CD4-positive, CD25-positive, alpha-beta regulatory T cell (primary cell): Measurements from ENCODE around the gene SPATA19. TPM values are rescaled to one million over a fixed set of nuclear protein-coding genes. Genes with fewer than 3 reads are reported as not detected.
"Not testable (repeated sequence)": the region's sequence is repeated elsewhere in the genome, so short reads cannot be mapped to it uniquely, and the experiment has no call there.

Experiments used
- ATAC-seq, 2 donors: fragments of 150-1000 bp; cut with Tn5 transposase; one replicate each; pipeline ENCODE4 v1.10.0; 2021; ENCODE audit warnings: low read depth in 2 of 2, moderate number of reproducible peaks in 2 of 2, moderate library complexity in 1 of 2
- DNase-seq, 3 donors: peaks; one replicate each; pipeline versions ENCODE4 v3.0.0 to v3.0.0-alpha.2; 2012 to 2022; ENCODE audit warnings: mixed read lengths in 1 of 3
- H3K27ac ChIP-seq: one replicate; pipeline ENCODE4 v1.7.0; 2013; ENCODE audit warnings: mild to moderate bottlenecking, low read length; ENCODE audit not compliant: insufficient read depth, poor library complexity, severe bottlenecking
- H3K27me3 ChIP-seq: one replicate; pipeline ENCODE4 v1.7.0; 2013; ENCODE audit warnings: low read length; ENCODE audit not compliant: control insufficient read depth, insufficient read depth
- H3K36me3 ChIP-seq: one replicate; pipeline ENCODE4 v1.7.0; 2013; ENCODE audit warnings: mild to moderate bottlenecking, low read length, moderate library complexity; ENCODE audit not compliant: control insufficient read depth, insufficient read depth
- H3K4me1 ChIP-seq: 2 replicates; pipeline ENCODE4 v1.7.0; 2013; ENCODE audit warnings: mild to moderate bottlenecking, low read length; ENCODE audit not compliant: insufficient read depth, control insufficient read depth, poor library complexity, severe bottlenecking
- H3K4me3 ChIP-seq: one replicate; pipeline ENCODE4 v1.7.0; 2013; ENCODE audit warnings: low read depth, mild to moderate bottlenecking, low read length, moderate library complexity
- H3K9me3 ChIP-seq, 2 experiments: 1 replicate in 1 of 2; 2 replicates in 1 of 2; pipeline ENCODE4 v1.7.0; 2013; ENCODE audit warnings: low read length in 2 of 2, mild to moderate bottlenecking in 1 of 2, moderate library complexity in 1 of 2; ENCODE audit not compliant: control insufficient read depth in 2 of 2
- H3K27ac Mint-ChIP-seq, 3 donors: one replicate each; pipeline ENCODE4 v1.8.0; 2020 to 2022; ENCODE audit warnings: mild to moderate bottlenecking in 3 of 3, mixed read lengths in 3 of 3, moderate library complexity in 2 of 3
- H3K27me3 Mint-ChIP-seq: one replicate; pipeline ENCODE4 v1.8.0; 2022; ENCODE audit warnings: mild to moderate bottlenecking, mixed read lengths
- H3K36me3 Mint-ChIP-seq: one replicate; pipeline ENCODE4 v1.8.0; 2020; ENCODE audit warnings: mixed read lengths
- H3K4me1 Mint-ChIP-seq, 4 donors: one replicate each; pipeline ENCODE4 v1.8.0; 2020 to 2022; ENCODE audit warnings: mixed read lengths in 4 of 4, mild to moderate bottlenecking in 1 of 4
- H3K4me3 Mint-ChIP-seq, 4 donors: one replicate each; pipeline ENCODE4 v1.8.0; 2020 to 2022; ENCODE audit warnings: mild to moderate bottlenecking in 4 of 4, mixed read lengths in 4 of 4, moderate library complexity in 3 of 4
- H3K9me3 Mint-ChIP-seq, 7 donors: one replicate each; pipeline ENCODE4 v1.8.0; 2020 to 2022; ENCODE audit warnings: mixed read lengths in 7 of 7, mild to moderate bottlenecking in 3 of 7, moderate library complexity in 2 of 7
- polyA plus RNA-seq, 4 donors: library from polyadenylated mRNA; unstranded; fragments of 300-500 nt; fragmentation: Illumina TruSeq; gene quantifications; one replicate each; pipeline ENCODE4 v1.2.3, GENCODE V29; 2021
- total RNA-seq: library from RNA; stranded (reverse); gene quantifications from one replicate; pipeline ENCODE4 v1.2.3, GENCODE V29; 2022

SPATA19 gene
- total and polyA plus RNA-seq, 5 donors from 2014 or later: not detected

DNA sequence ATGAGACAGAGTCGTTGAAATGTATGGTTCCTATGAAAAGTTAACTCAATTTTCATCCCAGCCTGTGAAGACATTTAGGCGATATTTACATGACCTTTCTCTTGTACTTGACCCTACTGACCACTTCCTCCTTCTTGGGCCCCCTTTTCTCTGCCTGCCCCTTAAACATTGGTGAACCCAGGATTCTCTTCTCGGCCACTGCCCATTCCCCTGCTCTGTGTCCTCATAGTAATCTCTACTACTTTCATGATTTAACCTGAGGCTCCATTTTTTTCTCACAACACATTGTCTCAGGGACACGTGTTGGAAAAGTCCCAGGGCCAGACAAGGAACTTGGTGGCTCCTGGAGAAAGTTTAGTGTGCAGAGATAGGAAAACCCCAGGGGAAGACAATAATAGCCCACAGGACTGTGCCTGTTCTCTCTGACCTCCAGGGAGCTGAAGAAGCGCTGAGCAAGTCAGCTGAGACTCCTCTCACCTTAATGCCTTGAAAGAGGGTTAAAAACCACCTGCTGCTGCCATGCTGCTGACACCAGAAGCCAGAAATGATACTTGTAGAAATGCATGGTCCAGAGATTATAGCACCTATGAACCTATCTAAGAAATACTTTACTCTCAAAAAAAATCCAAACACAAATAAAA, 42.5 kb upstream of the SPATA19 start:
- no peaks in the 10 kb centered on the region for H3K9me3 ChIP-seq
- DNase-seq: no peak
- H3K27me3 ChIP-seq: no peaks in the 10 kb centered on the region
- Mint-ChIP-seq H3K27ac (peak overlapping the region in 1 of 3 donors; percentile 27), H3K36me3 (no peaks in the 10 kb centered on the region), H3K9me3 (peaks cover 0 to 12% (median 4%) of the 10 kb centered on the region in 7 donors), H3K4me1 (no peaks in the 10 kb centered on the region), H3K27me3 (peaks cover 5% of the 10 kb centered on the region), H3K4me3 (no peak overlapping the region)
- no peaks in the 10 kb centered on the region for H3K36me3 ChIP-seq
- no peak overlapping the region for H3K4me3 ChIP-seq
- H3K4me1 ChIP-seq: no peaks in the 10 kb centered on the region
- ATAC-seq: no peak
- H3K27ac ChIP-seq: no peak overlapping the region

DNA sequence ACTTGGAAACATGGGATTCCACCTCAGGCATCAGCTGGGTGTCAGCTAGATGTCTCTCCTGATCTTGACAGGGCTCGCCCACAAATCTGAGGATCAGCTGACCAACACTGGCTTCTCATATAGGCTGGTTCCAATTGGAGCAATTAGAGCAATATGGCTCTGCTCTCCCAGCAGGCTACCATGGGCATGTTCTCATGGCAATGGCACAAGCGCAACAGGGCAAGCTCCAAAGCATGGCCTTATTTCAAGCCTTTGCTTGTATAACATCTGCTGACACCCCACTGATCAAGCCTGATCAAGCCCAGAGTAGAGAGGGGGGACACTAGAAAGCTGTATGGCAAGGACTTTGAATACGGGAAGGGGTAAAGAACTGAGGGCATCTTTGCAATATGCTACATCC, 40.7 kb upstream of the SPATA19 start:
- Histone ChIP-seq H3K9me3 (no peaks in the 10 kb centered on the region), H3K27me3 (no peaks in the 10 kb centered on the region), H3K36me3 (no peaks in the 10 kb centered on the region), H3K27ac (no peak overlapping the region), H3K4me3 (no peak overlapping the region), H3K4me1 (no peaks in the 10 kb centered on the region)
- ATAC-seq (no peak), DNase-seq (no peak)
- Mint-ChIP-seq H3K9me3 (peaks cover 1 to 17% (median 4%) of the 10 kb centered on the region in 7 donors), H3K27ac (no peak overlapping the region), H3K36me3 (no peaks in the 10 kb centered on the region), H3K4me3 (no peak overlapping the region), H3K4me1 (no peaks in the 10 kb centered on the region), H3K27me3 (peaks cover 5% of the 10 kb centered on the region)

DNA sequence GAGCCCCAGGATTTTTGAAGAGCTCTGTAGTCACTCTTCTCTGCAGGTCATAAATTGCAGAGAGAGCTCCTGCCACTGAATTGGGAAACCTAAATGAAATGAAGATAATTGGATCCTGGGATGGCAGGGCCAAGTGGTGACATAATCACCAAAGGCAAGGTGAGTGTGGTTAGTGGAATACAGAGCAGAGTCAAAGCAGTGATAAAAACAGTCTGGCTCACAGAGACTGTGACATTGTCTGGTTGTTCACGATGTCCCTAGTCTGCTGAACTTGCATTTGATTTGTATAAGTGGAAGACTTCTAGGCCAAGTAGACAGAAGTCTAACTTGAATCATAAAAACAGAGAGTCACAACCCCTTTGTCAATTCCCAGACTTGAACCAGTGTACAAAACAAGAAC, 26.8 kb upstream of the SPATA19 start:
- H3K36me3 Mint-ChIP-seq: no peaks in the 10 kb centered on the region
- H3K4me1 Mint-ChIP-seq: no peaks in the 10 kb centered on the region
- H3K27ac Mint-ChIP-seq: no peak overlapping the region
- no peak overlapping the region for H3K4me3 Mint-ChIP-seq
- peaks cover 5% of the 10 kb centered on the region for H3K27me3 Mint-ChIP-seq
- H3K4me3 ChIP-seq: no peak overlapping the region
- H3K9me3 Mint-ChIP-seq: peaks cover 0 to 6% (median 0%) of the 10 kb centered on the region in 7 donors
- ATAC-seq (no peak), DNase-seq (no peak)
- peaks cover 0 to 1% of the 10 kb centered on the region in 2 experiments for H3K9me3 ChIP-seq
- H3K36me3 ChIP-seq: no peaks in the 10 kb centered on the region
- H3K4me1 ChIP-seq: no peaks in the 10 kb centered on the region
- no peaks in the 10 kb centered on the region for H3K27me3 ChIP-seq
- no peak overlapping the region for H3K27ac ChIP-seq

DNA sequence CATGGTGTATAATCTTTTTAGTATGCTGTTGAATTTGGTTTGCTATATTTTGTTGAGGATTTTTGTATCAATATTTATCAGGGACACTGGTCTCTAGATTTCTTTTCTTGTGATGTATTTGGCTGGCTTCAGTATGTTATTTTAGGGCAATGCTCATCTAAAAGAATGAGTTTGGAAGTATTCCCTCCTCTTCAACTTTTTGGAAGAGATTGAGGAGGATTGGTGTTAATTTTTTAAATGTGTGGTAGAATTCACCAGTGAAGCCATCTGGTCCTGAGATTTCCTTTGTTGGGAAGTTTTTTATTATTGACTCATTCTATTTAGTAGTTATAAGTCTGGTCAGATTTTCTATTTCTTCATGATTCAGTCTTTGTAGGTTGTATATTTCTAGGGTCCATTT, 22.1 kb upstream of the SPATA19 start:
- no peaks in the 10 kb centered on the region for H3K27me3 ChIP-seq
- no peak for ATAC-seq
- Mint-ChIP-seq H3K36me3 (no peaks in the 10 kb centered on the region), H3K9me3 (peaks cover 0 to 2% (median 0%) of the 10 kb centered on the region in 7 donors), H3K27me3 (peaks cover 9% of the 10 kb centered on the region), H3K4me3 (no peak overlapping the region), H3K27ac (no peak overlapping the region), H3K4me1 (no peaks in the 10 kb centered on the region)
- no peak for DNase-seq
- no peaks in the 10 kb centered on the region for H3K4me1 ChIP-seq
- no peak overlapping the region for H3K4me3 ChIP-seq
- no peaks in the 10 kb centered on the region for H3K9me3 ChIP-seq
- no peak overlapping the region for H3K27ac ChIP-seq
- no peaks in the 10 kb centered on the region for H3K36me3 ChIP-seq

DNA sequence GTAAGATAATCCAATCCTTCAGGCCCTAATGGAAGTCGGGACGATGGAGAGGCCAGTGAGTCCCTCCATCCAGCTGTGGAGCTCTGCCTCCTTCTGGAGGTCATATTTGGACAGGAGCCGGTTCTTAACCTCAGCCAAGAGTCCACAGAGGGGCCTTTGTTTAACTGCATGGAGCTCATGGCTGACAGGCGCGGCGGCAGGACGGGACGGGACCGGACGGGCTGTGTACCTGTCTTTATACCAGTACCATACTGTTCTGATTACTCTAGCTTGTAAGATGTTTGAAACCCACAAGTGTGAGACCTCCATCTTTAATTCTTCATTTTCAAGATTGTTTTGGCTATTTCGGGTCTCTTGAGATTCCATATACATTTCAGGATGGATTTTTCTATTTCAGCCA, 20.2 kb upstream of the SPATA19 start:
- peaks cover 0 to 2% (median 0%) of the 10 kb centered on the region in 7 donors for H3K9me3 Mint-ChIP-seq
- ATAC-seq: no peak
- Histone ChIP-seq H3K4me3 (no peak overlapping the region), H3K27me3 (no peaks in the 10 kb centered on the region), H3K36me3 (no peaks in the 10 kb centered on the region), H3K4me1 (no peaks in the 10 kb centered on the region), H3K9me3 (no peaks in the 10 kb centered on the region), H3K27ac (no peak overlapping the region)
- H3K4me3 Mint-ChIP-seq: no peak overlapping the region
- DNase-seq: no peak
- no peaks in the 10 kb centered on the region for H3K4me1 Mint-ChIP-seq
- no peak overlapping the region for H3K27ac Mint-ChIP-seq
- peaks cover 10% of the 10 kb centered on the region for H3K27me3 Mint-ChIP-seq
- no peaks in the 10 kb centered on the region for H3K36me3 Mint-ChIP-seq

DNA sequence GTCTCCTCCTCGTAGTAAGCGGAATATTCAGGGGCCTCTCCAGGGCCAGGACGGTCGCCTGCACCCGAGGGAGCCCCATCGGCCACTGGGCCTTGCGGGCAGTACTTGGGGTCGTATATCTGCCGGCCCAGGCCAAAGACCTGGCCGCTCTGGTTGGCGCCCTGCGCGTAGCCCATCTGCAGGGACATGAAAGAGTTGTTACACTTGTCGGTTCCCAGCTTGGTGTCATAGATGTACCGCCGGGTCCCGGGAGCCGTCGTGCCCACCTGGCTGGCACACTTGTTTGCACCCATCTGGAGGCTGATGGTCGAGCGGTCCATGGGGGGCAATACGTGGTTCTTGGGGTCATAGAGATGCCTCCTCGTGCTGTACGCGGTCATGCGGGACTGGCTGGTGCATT, 19.4 kb upstream of the SPATA19 start:
- ATAC-seq: no peak
- peaks cover 13% of the 10 kb centered on the region for H3K27me3 Mint-ChIP-seq
- H3K9me3 Mint-ChIP-seq: peaks cover 0 to 2% (median 0%) of the 10 kb centered on the region in 7 donors
- Histone ChIP-seq H3K27ac (no peak overlapping the region), H3K36me3 (no peaks in the 10 kb centered on the region), H3K4me3 (no peak overlapping the region), H3K27me3 (no peaks in the 10 kb centered on the region), H3K4me1 (no peaks in the 10 kb centered on the region), H3K9me3 (no peaks in the 10 kb centered on the region)
- H3K4me1 Mint-ChIP-seq: no peaks in the 10 kb centered on the region
- H3K4me3 Mint-ChIP-seq: no peak overlapping the region
- DNase-seq: no peak
- no peaks in the 10 kb centered on the region for H3K36me3 Mint-ChIP-seq
- no peak overlapping the region for H3K27ac Mint-ChIP-seq

DNA sequence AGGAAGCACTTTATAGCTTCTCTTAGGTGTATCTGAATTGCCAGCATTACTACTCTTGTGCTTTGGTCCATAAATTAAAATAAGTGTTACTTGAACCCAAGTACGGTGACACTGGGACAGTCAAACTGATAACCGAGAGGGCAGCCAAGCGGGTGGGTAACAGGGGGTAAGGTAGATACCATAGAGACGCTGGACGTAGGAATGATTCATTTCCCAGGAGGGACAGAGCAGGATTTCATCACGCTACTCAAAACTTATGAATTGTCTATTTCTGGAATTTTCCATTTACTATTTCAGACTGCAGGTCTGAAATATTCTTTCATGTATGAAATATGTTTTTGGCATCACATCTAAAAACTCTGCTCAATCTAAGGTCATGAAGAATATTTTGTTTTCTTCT, 14.8 kb upstream of the SPATA19 start:
- DNase-seq: no peak
- H3K9me3 ChIP-seq: no peaks in the 10 kb centered on the region
- peaks cover 0 to 5% (median 0%) of the 10 kb centered on the region in 7 donors for H3K9me3 Mint-ChIP-seq
- peaks cover 21% of the 10 kb centered on the region for H3K27me3 Mint-ChIP-seq
- no peaks in the 10 kb centered on the region for H3K36me3 Mint-ChIP-seq
- H3K36me3 ChIP-seq: no peaks in the 10 kb centered on the region
- H3K4me3 ChIP-seq: no peak overlapping the region
- no peak for ATAC-seq
- no peak overlapping the region for H3K4me3 Mint-ChIP-seq
- no peaks in the 10 kb centered on the region for H3K4me1 Mint-ChIP-seq
- no peak overlapping the region for H3K27ac Mint-ChIP-seq
- H3K27me3 ChIP-seq: no peaks in the 10 kb centered on the region
- no peak overlapping the region for H3K27ac ChIP-seq
- H3K4me1 ChIP-seq: no peaks in the 10 kb centered on the region

DNA sequence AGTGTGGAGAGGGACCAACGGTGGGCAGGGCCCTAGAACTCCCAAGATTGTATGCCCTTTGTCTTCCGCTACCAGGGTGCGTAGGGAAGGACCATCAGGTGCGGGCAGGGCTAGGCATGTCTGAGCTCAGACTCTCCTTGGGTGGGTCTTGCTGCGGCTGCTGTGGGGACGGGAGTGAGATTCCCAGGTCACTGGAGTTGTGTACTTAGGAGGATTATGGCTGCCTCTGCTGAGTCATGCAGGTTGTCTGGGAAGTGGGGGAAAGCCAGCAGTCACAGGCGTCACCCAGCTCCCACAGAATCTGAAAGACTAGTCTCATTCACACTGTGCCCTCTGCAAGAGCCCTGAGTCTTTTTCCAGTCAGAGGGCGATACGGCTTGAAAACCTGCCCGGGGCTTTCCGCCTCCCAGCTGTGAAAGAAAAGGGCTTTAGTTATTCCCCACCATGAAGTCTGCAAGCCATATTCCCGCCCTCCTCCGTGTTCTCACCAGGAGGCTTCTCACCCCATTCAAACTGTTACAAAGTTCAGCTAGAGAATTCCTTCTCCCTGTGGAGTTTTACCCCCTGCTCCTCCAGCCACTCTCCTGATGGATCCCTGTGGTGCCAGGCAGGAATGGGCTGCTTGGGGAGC, 9.1 kb upstream of the SPATA19 start:
- not testable (repeated sequence) for H3K27ac Mint-ChIP-seq, H3K4me3 ChIP-seq, H3K27me3 ChIP-seq, ATAC-seq, H3K4me1 ChIP-seq, H3K4me1 Mint-ChIP-seq, DNase-seq, H3K36me3 Mint-ChIP-seq, H3K27ac ChIP-seq, H3K9me3 ChIP-seq, H3K36me3 ChIP-seq
- H3K27me3 Mint-ChIP-seq: peaks cover 24% of the 10 kb centered on the region
- peak overlapping the region in 1 of 4 donors; percentile 64 for H3K4me3 Mint-ChIP-seq
- peaks cover 0 to 11% (median 0%) of the 10 kb centered on the region in 7 donors for H3K9me3 Mint-ChIP-seq
